ENCODE results near the gene ERO1A.

- TF ChIP-seq CTCF (conservative IDR thresholded peaks at IDR 0.05), result no peak
- TF ChIP-seq EZH2 (IDR thresholded peaks at IDR 0.05; ENCODE audit: low read depth), result no peak
These were observed 99.0 kb downstream of the ERO1A start for GRCh38 chr14:52596320-52596719.
